NCI-H1105 treated with DMSO at 0.1 percent for 48 hours (cell line): ENCODE results near the gene RASA3.
A peak's percentile ranks its signal among the peaks of the same experiment; 100 is the strongest.
"Not testable (repeated sequence)": the region's sequence is repeated elsewhere in the genome, so short reads cannot be mapped to it uniquely, and the experiment has no call there.

Experiments
- DNase-seq: peaks from one replicate; lab custom pipeline; 2025; lab: John Stamatoyannopoulos, UW

The RASA3 gene

DNA sequence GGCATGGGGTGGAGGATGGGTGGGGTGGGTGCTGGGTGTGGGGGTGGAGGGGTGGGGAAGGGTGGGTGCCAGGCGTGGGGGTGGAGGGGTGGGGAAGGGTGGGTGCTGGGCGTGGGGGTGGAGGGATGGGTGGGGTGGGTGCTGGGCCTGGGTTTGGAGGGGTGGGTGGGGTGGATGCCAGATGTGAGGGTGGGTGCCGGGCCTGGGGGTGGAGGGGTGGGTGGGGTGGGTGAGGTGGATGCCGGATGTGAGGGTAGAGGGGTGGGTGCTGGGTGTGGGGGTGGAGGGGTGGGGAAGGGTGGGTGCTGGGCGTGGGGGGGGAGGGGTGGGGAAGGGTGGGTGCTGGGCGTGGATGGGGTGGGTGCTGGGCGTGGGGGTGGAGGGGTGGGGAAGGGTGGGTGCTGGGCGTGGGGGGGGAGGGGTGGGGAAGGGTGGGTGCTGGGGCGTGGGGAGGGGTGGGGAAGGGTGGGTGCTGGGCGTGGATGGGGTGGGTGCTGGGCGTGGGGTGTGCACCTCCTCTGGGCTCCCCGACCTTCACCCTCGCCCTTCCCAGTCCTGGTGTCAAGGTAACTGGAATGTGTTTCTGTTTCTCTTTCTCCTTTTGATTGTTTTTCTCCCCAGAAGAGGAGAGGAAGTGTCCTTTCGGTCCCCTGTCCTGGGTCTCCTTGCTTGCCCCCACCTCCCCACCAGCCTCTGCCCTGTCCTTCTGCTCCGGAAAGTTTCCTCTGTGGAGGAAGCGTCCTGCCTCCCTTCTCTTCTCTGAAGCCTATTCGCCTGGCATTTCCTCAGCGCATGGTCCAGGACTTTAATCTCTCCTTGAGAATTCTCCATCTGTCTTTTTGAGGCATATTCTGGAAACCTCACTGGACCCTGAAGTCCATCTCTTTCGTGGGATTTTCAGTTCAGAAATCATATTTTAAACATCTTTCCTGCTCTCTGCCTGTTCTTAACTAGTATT is 23.8 kb upstream of the RASA3 start:
- no peak for DNase-seq

GRCh38 chr13:114155320-114155719 is 22.9 kb upstream of the RASA3 start:
- DNase-seq, result no peak

DNA sequence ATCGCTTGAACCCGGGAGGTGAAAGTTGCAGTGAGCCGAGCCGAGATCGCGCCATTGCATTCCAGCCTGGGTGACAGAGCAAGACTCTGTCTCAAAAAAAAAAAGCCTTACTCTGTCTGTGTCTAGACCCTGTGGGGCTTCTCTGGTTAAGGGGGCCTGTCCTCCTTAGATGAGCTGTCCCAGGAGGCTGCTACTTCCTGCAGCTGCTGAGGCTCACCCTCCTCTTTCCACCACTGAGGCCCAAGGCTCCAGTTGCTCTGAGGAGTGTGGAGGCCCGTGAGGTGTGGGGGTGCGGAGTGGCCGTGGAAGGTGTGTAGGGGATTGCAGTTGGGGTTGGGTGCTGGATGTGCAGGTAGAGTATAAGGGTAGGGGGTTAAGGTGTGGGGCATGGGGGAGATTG is 22.1 kb upstream of the RASA3 start:
- no peak for DNase-seq

DNA sequence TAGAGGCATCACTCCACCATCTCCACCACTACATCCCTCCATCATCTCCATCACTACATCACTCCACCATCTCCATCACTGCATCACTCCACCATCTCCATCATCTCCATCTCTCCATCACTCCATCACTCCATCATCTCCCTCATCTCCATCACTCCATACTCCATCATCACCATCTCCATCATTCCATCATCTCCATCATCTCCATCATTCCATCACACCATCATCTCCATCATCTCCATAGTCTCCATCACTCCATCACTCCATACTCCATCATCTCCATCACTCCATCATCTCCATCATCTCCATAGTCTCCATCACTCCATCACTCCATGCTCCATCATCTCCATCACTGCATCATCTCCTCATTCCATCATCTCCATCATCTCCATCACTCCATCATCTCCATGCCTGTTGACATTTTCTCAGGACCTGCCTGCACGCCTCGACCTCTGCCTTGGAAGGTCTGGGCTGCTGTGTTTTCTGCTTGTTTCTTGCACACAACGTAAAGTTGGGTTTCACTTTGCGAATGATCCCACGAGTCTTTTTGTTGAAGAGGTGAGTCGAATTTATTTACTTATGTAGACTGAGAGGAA is 21.2 kb upstream of the RASA3 start:
- DNase-seq, result no peak

DNA sequence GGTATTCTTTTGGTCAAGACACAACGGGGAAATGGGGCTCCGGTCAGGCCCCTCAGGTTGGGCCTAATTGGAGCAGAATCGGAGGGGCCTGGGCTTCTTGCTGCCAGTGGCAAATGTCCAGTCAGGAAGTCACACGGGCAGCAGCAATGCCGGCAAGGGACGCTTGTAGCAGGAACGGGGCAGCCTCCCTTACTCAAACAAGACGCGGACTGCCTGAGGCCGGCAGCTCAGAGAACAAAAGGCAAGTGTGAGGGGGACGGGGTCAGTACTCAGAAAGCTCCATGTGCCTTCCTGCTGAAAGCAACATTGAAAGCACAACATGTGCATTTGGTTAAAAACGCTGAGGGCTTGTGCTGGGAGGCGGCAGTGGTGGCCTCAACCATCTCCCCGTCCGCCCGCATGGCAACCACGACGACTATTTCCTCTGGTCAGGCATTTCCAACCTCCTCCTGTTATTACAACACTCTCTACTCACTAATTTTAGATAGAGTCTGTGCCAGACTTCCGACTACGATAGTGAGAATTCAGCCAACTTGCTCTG is 20.5 kb upstream of the RASA3 start:
- no peak for DNase-seq

- DNase-seq, result no peak
Observed at GRCh38 chr13:114152285-114152645, 19.8 kb upstream of the RASA3 start.

DNA sequence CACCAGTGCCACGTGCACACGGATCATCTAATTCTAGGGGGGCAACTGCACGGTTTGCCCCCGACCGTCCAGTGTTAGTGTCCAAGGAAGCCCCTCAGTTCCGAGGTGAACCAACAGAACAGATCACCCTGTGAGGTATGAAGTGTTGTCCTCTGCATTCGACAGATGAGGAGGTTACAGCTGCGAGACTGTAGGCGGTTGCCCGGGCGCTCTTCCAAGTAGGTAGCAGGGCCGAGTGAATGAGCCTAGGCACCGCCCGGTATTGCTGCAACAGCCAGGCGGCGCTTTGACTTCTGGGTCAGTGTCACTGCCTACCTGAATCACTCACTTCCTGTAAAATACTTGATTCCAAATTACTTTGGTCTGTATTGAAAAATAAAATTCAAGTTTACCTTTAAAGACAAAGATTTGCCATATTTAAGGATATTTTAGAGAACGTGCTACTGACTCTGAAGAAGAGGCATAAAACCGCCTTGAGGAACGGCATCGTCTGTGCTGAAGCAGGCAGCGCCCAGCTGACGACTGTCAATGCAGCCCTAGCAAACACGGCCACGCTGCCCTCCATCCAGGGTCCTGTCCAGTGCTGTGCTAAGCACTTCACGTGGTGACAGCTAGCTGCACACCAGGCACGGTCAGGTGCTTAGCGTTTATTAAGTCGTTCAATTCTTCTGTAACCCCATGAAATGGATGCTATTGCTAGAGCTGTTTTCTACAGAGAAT is 19.3 kb upstream of the RASA3 start:
- peak; percentile 78 for DNase-seq

DNA sequence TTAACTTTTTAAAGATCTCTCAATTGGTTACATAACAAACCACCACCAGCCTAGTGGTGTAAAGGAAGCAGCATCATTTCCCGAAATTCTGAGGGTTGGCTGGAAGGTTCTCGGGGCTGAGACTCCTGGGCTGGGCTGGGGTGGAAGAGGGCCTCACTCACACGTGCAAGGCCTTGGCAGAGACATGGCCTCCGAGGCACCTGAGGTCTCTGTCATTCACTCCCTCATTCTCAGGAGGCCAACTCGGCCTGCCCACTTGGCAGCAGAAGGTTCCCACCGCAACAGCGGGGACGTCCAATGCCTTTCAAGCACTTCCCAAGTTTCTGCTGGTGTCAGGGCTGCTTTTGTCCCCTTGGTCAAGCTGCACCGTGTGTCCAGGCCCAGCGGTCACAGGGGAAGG is 18.6 kb upstream of the RASA3 start:
- DNase-seq, result no peak

- peak; percentile 98 for DNase-seq
Observed at GRCh38 chr13:114149774-114150740, 17.6 kb upstream of the RASA3 start.

DNA sequence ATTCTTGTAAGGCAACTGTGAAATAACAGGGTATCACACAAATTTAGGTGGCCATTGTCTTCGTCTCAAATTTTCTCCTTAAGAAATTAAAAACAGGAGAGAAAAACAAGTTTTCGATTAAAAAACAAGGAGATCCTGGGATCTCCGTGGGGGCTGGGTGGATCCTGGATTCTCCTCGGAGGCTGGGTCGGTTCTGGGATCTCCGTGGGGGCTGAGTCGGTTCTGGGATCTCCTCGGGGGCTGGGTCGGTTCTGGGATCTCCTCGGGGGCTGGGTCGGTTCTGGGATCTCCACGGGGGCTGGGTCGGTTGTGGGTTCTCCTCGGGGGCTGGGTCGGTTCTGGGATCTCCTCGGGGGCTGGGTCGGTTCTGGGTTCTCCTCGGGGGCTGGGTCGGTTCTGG is 16.5 kb upstream of the RASA3 start:
- not testable (repeated sequence) for DNase-seq

DNA sequence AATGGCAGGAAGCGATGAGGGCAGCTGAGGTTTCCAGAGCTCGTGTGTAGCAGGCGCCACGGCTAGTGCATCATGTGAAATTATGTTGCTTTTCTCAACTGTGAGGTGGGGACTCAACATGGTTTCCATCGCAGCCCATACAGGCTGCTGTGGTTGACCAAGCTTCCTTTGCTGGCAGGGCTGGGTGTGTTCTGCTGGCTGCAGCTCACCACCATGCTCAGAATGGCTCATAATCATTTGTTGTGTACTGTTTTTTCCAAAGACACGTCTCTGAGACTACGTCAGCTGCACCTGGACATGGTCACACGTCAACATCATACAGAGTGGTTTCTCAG is 16.1 kb upstream of the RASA3 start:
- no peak for DNase-seq

- DNase-seq, result no peak
Observed at GRCh38 chr13:114147803-114148520, 15.5 kb upstream of the RASA3 start.

DNA sequence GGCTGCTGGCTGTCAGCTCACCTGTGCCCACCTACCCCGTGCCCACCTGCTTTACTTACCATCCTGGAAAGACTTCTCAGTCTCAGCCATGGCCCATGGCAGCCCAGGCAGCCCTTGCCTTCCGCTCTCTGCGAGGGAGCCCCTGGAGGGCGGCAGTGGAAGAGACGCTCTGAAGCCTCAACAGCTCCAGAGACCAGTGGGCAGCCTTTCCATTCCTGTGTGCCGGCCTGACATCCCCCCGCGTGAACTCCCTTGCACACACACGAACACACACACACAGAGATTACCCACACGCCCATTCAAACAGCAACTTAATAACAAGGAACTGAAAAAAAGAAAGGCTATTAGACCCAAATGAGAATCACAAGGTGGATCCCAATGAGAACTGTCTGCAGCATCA is 14.2 kb upstream of the RASA3 start:
- DNase-seq, result no peak

DNA sequence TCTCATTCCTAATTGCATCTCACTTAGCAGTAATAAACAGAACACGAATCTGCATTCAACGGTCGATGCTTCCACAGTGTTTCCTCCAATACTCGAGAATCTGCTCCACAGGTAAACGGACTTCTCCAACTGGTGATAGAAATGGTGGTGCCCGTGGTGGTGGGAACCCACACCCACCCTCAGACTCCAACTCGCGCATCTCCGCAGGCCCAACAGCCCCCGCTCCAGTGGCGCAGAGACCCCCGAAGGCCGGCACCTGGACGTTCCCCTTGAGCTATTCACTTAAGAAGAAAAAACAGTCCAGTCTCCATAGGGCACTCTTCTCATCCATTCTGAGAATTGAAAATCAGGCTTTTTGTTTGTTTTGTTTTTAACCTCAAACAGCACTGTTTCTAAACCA is 13.8 kb upstream of the RASA3 start:
- no peak for DNase-seq

DNA sequence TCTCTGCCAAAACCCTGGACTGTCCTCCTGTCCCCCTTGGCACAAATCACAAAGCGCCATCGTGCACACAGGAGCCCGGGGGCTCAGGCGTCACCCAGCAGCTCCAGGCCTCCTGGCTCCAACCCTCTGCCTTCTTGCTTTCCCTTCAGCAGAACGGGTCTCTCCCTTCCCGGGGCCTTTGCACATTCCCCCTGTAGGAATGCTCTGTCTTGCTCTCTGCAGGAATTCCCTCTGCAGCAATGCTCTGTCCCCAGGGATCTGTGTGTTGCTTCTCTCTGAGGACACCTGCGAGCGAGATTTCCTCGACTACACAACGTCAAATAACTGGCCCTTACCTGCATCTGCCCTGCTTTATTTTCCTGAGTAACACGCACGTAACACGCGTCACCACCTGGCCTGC is 13.3 kb upstream of the RASA3 start:
- no peak for DNase-seq

GRCh38 chr13:114145256-114145655 is 12.8 kb upstream of the RASA3 start:
- no peak for DNase-seq

DNA sequence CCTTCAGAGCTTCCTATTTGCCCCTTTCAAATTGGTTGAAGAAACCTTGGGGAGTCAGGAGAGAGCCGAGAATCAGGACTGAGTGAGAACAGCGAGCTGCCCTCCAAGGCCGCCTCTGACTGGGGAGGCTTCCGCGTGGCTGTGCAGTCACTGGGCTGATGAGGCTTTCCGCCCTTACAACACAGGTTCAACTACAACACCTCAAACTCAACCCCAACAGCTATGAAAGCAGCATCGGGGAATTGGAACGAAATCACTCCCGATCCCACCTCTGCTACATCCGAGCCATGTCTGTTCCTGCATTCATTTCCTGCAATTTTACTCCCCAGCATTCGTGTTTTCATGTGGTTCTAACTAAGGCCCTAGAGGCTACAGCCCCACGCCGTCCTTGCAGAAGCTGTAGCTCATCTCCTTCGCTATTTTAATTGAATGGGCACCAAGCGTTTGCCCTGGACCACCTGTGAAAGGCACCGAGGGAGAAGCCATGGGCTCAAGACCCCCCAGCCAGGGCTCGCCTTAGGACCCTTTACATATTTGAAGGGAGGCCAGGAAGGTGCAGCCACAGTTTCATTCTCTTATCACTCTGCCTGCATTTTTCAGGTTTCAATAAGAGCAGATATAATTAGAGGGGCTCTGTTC is 12.3 kb upstream of the RASA3 start:
- no peak for DNase-seq

DNA sequence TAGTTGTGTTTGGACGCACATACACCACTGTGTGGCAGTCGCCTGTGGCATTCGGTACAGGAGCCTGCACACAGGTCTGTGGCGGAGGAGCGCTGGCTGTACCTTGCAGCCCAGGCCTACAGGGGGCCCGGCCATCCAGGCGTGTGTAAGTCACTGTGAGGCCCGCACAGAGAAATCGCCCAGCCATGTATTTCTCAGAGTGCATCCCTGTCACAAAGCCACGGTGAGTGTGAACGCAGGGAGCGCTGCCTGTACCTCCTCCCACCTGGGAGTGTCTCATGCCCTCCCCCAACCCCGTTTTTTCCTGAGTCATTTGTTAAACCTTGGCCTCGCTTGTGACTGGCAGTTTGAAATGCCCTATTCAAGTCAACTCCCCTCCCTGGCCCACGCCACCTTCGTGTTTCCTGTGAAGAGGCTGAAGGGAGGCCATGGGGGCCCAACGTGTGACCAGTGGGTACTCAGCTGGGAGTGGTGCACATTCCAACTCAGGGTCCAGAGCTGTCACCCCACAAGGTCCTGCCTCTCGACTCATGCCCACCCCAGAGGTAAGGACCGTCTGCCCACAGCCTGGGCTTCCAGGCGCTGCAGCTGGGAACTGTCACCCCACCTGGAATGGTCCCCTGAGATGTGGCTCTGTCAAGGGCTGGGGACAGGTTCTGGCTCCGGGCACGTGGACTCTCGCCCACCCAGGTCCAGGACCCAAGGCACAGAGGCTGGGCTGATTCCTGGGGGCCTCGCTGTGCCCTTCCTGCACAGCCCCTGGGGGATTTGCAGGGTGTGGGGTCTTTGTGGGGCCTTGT is 11.6 kb upstream of the RASA3 start:
- DNase-seq, result no peak

- peak; percentile 88 for DNase-seq
Observed at GRCh38 chr13:114142640-114143490, 10.4 kb upstream of the RASA3 start.
